OCI-LY7 (cell line): Measurements from ENCODE around the gene LGR6. TPM values are rescaled to one million over a fixed set of nuclear protein-coding genes. Genes with fewer than 3 reads are reported as not detected.
A peak's percentile ranks its signal among the peaks of the same experiment; 100 is the strongest.

Experiments used
- BruUV-seq: library from RNA; stranded (reverse); fragments of 400-500 nt; replicated peaks from 2 replicates; lab custom pipeline; 2021; lab: Mats Ljungman, UMichigan
- CTCF ChIA-PET: fragments of 300-600 bp; sonication (Branson Sonifier 250); formaldehyde crosslinking; loops from one replicate; lab custom pipeline; 2022; ENCODE audit warnings: antibody characterized with exemption; ENCODE audit not compliant: unreplicated experiment; lab: Charles Lee
- POLR2A ChIA-PET: fragments of 300-600 bp; sonication (Branson Sonifier 250); formaldehyde crosslinking; loops from one replicate; lab custom pipeline; 2022; ENCODE audit warnings: antibody characterized with exemption; lab: Charles Lee
- DNase-seq: peaks from one replicate; pipeline ENCODE4 v3.0.0-alpha.2; 2015; ENCODE audit warnings: low spot score
- H2AFZ ChIP-seq: fragments of 200-600 bp; sonication (generic), shearing (Covaris generic); 2 replicates; pipeline ENCODE4 v1.6.1; 2014; ENCODE audit warnings: mild to moderate bottlenecking, antibody characterized with exemption, low read length, moderate library complexity
- H3K27ac ChIP-seq: fragments of 200-600 bp; sonication (generic); 2 replicates; pipeline ENCODE4 v1.5.1; 2014; ENCODE audit warnings: mixed run types, low read depth, mild to moderate bottlenecking, moderate library complexity, low read length, inconsistent platforms; ENCODE audit not compliant: poor library complexity, severe bottlenecking
- H3K36me3 ChIP-seq: fragments of 200-600 bp; sonication (generic); 2 replicates; pipeline ENCODE4 v1.6.1; 2014; ENCODE audit warnings: mild to moderate bottlenecking, antibody characterized with exemption, low read length, moderate library complexity, mixed read lengths; ENCODE audit not compliant: insufficient read depth
- H3K4me1 ChIP-seq: fragments of 200-600 bp; sonication (generic); 2 replicates; pipeline ENCODE4 v1.5.1; 2014; ENCODE audit warnings: mild to moderate bottlenecking, low read length; ENCODE audit not compliant: insufficient read depth, poor library complexity, severe bottlenecking
- H3K4me2 ChIP-seq: fragments of 200-600 bp; sonication (generic); 2 replicates; pipeline ENCODE4 v1.6.1; 2014; ENCODE audit warnings: mild to moderate bottlenecking, low read length
- H3K4me3 ChIP-seq: fragments of 200-600 bp; sonication (generic); 2 replicates; pipeline ENCODE4 v1.5.1; 2014; ENCODE audit warnings: mild to moderate bottlenecking, low read depth, low read length; ENCODE audit not compliant: poor library complexity, severe bottlenecking
- H3K79me2 ChIP-seq: fragments of 200-600 bp; sonication (generic); 2 replicates; pipeline ENCODE4 v1.6.1; 2016; ENCODE audit warnings: low read depth, mild to moderate bottlenecking, low read length, moderate library complexity, mixed read lengths; ENCODE audit not compliant: insufficient read depth
- H3K9me2 ChIP-seq: fragments of 200-600 bp; sonication (generic); 2 replicates; pipeline ENCODE4 v1.6.1; 2016; ENCODE audit warnings: mild to moderate bottlenecking, low read length, mixed read lengths; ENCODE audit not compliant: insufficient read depth
- H3K9me3 ChIP-seq: fragments of 200-600 bp; sonication (generic); 2 replicates; pipeline ENCODE4 v1.6.1; 2014; ENCODE audit warnings: mild to moderate bottlenecking, mixed run types, low read length, mixed read lengths
- H4K20me1 ChIP-seq: fragments of 200-600 bp; sonication (generic); 2 replicates; pipeline ENCODE4 v1.6.1; 2014; ENCODE audit warnings: mild to moderate bottlenecking, antibody characterized with exemption, low read length, moderate library complexity, mixed read lengths; ENCODE audit not compliant: insufficient read depth
- CTCF ChIP-seq: fragments of 200-600 bp; sonication (generic); conservative IDR thresholded peaks from 2 replicates; pipeline ENCODE4 v1.5.1; 2014; ENCODE audit warnings: mild to moderate bottlenecking, antibody characterized with exemption, low read length, moderate library complexity, mixed read lengths
- EZH2phosphoT487 ChIP-seq: fragments of 200-600 bp; sonication (generic); IDR thresholded peaks from 2 replicates; pipeline ENCODE4 v1.6.1; 2018; ENCODE audit warnings: low read depth, borderline replicate concordance, mild to moderate bottlenecking, mixed run types, antibody characterized with exemption, low read length, moderate library complexity, mixed read lengths
- intact Hi-C: fragments of 100-400 bp; cut with micrococcal nuclease; formaldehyde crosslinking; loops from one replicate; pipeline ENCODE4 v1.10.0; 2022; ENCODE audit not compliant: unreplicated experiment
- total RNA-seq, 2 experiments: library from RNA; depleted of rRNA in 1 of 2; stranded (reverse); fragments of >200 nt in 1 of 2; shearing (Covaris generic) in 1 of 2; gene quantifications; 2 replicates each; pipeline ENCODE4 v1.2.3, GENCODE V29; 2014 to 2022

Gene LGR6
- total RNA-seq, 2 experiments from 2014 or later, result not detected

GRCh38 chr1:202210969-202211368, 17.4 kb downstream of the LGR6 start:
- no peaks in the 10 kb centered on the region for H3K4me1 ChIP-seq
- H3K9me3 ChIP-seq, result no peaks in the 10 kb centered on the region
- no peaks in the 10 kb centered on the region for H3K36me3 ChIP-seq
- no peak overlapping the region for H3K27ac ChIP-seq
- CTCF ChIA-PET, result no interaction called here
- DNase-seq, result no peak
- POLR2A ChIA-PET, result no interaction called here
- H4K20me1 ChIP-seq, result no peaks in the 10 kb centered on the region
- H3K4me2 ChIP-seq, result no peak overlapping the region
- TF ChIP-seq CTCF (no peak), EZH2phosphoT487 (no peak)
- no peak overlapping the region for H3K4me3 ChIP-seq
- no peak overlapping the region for H2AFZ ChIP-seq
- no peaks in the 10 kb centered on the region for H3K79me2 ChIP-seq
- intact Hi-C loops, result no loop called here
- H3K9me2 ChIP-seq, result no peaks in the 10 kb centered on the region
- no TSS peak for BruUV-seq

- intact Hi-C loops, result no loop called here
- Histone ChIP-seq H3K9me2 (no peaks in the 10 kb centered on the region), H3K4me3 (no peak overlapping the region), H2AFZ (no peak overlapping the region), H3K27ac (no peak overlapping the region), H3K4me1 (no peaks in the 10 kb centered on the region), H3K79me2 (no peaks in the 10 kb centered on the region), H3K9me3 (no peaks in the 10 kb centered on the region), H3K36me3 (no peaks in the 10 kb centered on the region), H4K20me1 (no peaks in the 10 kb centered on the region), H3K4me2 (no peak overlapping the region)
- DNase-seq, result no peak
- no TSS peak for BruUV-seq
- TF ChIP-seq EZH2phosphoT487, result no peak
- no peak for TF ChIP-seq CTCF
- ChIA-PET POLR2A (no interaction called here), CTCF (no interaction called here)
These were observed 19.2 kb downstream of the LGR6 start for GRCh38 chr1:202212787-202213186.

DNA sequence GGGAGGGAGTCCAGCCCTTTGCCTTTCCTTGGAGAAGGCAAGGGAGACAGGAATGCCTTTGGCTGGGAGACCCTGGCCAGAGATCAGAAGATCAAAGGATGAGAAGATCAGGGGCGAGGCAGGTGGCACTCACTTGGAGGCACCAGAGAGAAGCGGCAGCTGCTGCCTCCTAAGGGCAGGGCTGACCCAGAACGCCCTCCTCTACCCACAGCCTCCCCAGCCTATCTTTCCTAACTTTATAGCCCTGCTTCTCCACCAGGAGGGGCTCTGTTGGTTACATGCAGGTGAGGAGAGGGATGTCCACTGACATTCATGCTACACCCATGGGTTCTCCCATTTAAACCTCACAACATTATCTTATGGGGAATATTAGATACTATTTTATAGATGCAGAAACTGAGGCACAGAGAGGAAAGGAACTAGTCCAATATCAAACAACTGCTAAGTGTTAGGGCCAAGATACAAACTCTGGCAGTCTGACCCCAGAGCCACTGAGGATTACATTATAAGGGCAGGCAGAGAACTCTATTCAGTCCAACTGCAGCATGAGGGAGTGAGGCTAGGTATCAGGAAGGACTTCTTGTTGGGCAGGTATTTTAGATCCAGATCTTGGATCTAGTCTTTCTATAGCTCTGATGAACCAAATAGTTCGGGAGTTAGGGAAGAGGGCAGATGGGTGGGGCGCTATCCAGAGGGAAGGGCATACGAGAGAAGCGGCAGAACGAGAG, 19.9 kb downstream of the LGR6 start:
- POLR2A ChIA-PET, result no interaction called here
- H3K4me2 ChIP-seq, result no peak overlapping the region
- H3K4me3 ChIP-seq, result no peak overlapping the region
- no peak overlapping the region for H3K27ac ChIP-seq
- H2AFZ ChIP-seq, result no peak overlapping the region
- TF ChIP-seq CTCF, result peak; percentile 54
- TF ChIP-seq EZH2phosphoT487, result no peak
- no peaks in the 10 kb centered on the region for H3K79me2 ChIP-seq
- no peaks in the 10 kb centered on the region for H3K4me1 ChIP-seq
- no peaks in the 10 kb centered on the region for H4K20me1 ChIP-seq
- no peaks in the 10 kb centered on the region for H3K9me3 ChIP-seq
- DNase-seq, result no peak
- BruUV-seq, result no TSS peak
- H3K9me2 ChIP-seq, result no peaks in the 10 kb centered on the region
- intact Hi-C loops, result no loop called here
- no peaks in the 10 kb centered on the region for H3K36me3 ChIP-seq
- CTCF ChIA-PET, result interaction anchor here (0.6 kb wide), 1 partner anchor 28 kb away, joined by 3 read pairs; no protein-coding TSS in a partner anchor
